Measurements from ENCODE around the gene POLR3F. TPM values are rescaled to one million over a fixed set of nuclear protein-coding genes. Genes with fewer than 3 reads are reported as not detected.

The POLR3F gene
- total RNA-seq, result 5.3 and 10.9 TPM in 2 replicates

GRCh38 chr20:18466894-18467730 is at the start of gene POLR3F, which contains the start of gene DZANK1:
Gene POLR3F, plus strand, starts transcription at chr20:18467390. Its CDS starts 117 bp downstream, at chr20:18467507.
Gene DZANK1, minus strand, starts transcription at chr20:18467030. Its CDS starts 1,672 bp downstream, at chr20:18465358.

GRCh38 chr20:18496740-18497592 is 29.8 kb downstream of the POLR3F start, which contains the start of gene RBBP9:
Gene RBBP9, minus strand, starts transcription at chr20:18497225. Its CDS starts 58 bp downstream, at chr20:18497167.

GRCh38 chr20:18507218-18508191 is 40.3 kb downstream of the POLR3F start, which contains the start of gene SEC23B:
Gene SEC23B, plus strand, starts transcription at chr20:18507940. Its CDS starts 2,896 bp downstream, at chr20:18510836.

Other genes starting within 250 kb of the POLR3F start
- 10.4 and 12.4 TPM in 2 replicates for gene ZNF133, start 178.9 kb upstream of the POLR3F start, total RNA-seq
- gene DZANK1, start 360 bp upstream of the POLR3F start, total RNA-seq, result 0.81 and 1.5 TPM in 2 replicates
- 12.4 and 16.1 TPM in 2 replicates for gene RBBP9, start 29.8 kb downstream of the POLR3F start, total RNA-seq
- gene SEC23B, start 40.5 kb downstream of the POLR3F start, total RNA-seq, result 41.1 and 44.4 TPM in 2 replicates
- gene SMIM26, start 100.0 kb downstream of the POLR3F start, total RNA-seq, result 87.3 and 137 TPM in 2 replicates
- 53.5 and 59.0 TPM in 2 replicates for gene DTD1, start 120.7 kb downstream of the POLR3F start, total RNA-seq